HuH-7.5 (cell line): ENCODE results near the gene MGAT5.

Experiments used
- DNase-seq: peaks from one replicate; pipeline ENCODE4 v3.0.0; 2011; ENCODE audit warnings: low spot score

MGAT5 gene

GRCh38 chr2:134231301-134231964 is 22.4 kb upstream of the MGAT5 start:
- no peak for DNase-seq

GRCh38 chr2:134231965-134232340 is 21.9 kb upstream of the MGAT5 start:
- no peak for DNase-seq

GRCh38 chr2:134232461-134232860 is 21.4 kb upstream of the MGAT5 start:
- no peak for DNase-seq

GRCh38 chr2:134232868-134233727 is 20.8 kb upstream of the MGAT5 start:
- DNase-seq, result no peak

GRCh38 chr2:134233728-134234136 is 20.1 kb upstream of the MGAT5 start:
- DNase-seq, result no peak

GRCh38 chr2:134234535-134234934 is 19.3 kb upstream of the MGAT5 start:
- DNase-seq, result no peak

- DNase-seq, result no peak
Measured at GRCh38 chr2:134235510-134236144, 18.2 kb upstream of the MGAT5 start.

- no peak for DNase-seq
Measured at GRCh38 chr2:134238371-134238770, 15.5 kb upstream of the MGAT5 start.

- DNase-seq, result no peak
Measured at GRCh38 chr2:134240061-134240460, 13.8 kb upstream of the MGAT5 start.

GRCh38 chr2:134241911-134242310 is 12.0 kb upstream of the MGAT5 start:
- DNase-seq, result no peak

GRCh38 chr2:134243244-134243643 is 10.6 kb upstream of the MGAT5 start:
- DNase-seq, result no peak

GRCh38 chr2:134244086-134244485 is 9.8 kb upstream of the MGAT5 start:
- DNase-seq, result no peak

- no peak for DNase-seq
Measured at GRCh38 chr2:134244587-134244986, 9.3 kb upstream of the MGAT5 start.

- peak; percentile 19 for DNase-seq
Measured at GRCh38 chr2:134245340-134245984, 8.4 kb upstream of the MGAT5 start.

GRCh38 chr2:134246154-134246874 is 7.6 kb upstream of the MGAT5 start:
- DNase-seq, result no peak

GRCh38 chr2:134247679-134248078 is 6.2 kb upstream of the MGAT5 start:
- no peak for DNase-seq

GRCh38 chr2:134248913-134249312 is 5.0 kb upstream of the MGAT5 start:
- DNase-seq, result no peak

GRCh38 chr2:134249755-134250154 is 4.1 kb upstream of the MGAT5 start:
- no peak for DNase-seq

- no peak for DNase-seq
Measured at GRCh38 chr2:134250840-134251461, 2.9 kb upstream of the MGAT5 start.

GRCh38 chr2:134252092-134252750 is 1.7 kb upstream of the MGAT5 start:
- no peak for DNase-seq
